Body of pancreas (tissue), 4 donors: ENCODE measurements around the gene CERK. TPM values are rescaled to one million over a fixed set of nuclear protein-coding genes. Genes with fewer than 3 reads are reported as not detected.

Experiments used
- ATAC-seq: fragments of 150-250 bp; one replicate; pipeline ENCODE4 v1.9.1; 2016
- DNase-seq, 4 donors: peaks; one replicate each; pipeline ENCODE4 v3.0.0-alpha.2; 2019
- H3K27ac ChIP-seq, 4 donors: fragments of 200-600 bp; sonication (generic); 1 replicate in 3 of 4; 2 replicates in 1 of 4; pipeline versions ENCODE4 v1.5.1 to v1.6.1; 2016 to 2019; ENCODE audit warnings: mild to moderate bottlenecking in 1 of 4, mixed read lengths in 1 of 4, moderate library complexity in 1 of 4
- H3K27me3 ChIP-seq, 2 donors: fragments of 200-600 bp; sonication (generic); one replicate each; pipeline ENCODE4 v1.6.0; 2016; ENCODE audit warnings: mild to moderate bottlenecking in 1 of 2
- H3K36me3 ChIP-seq, 2 donors: fragments of 200-600 bp; sonication (generic); replicated peaks in 1 of 2; 2 replicates each; pipeline ENCODE4 v1.5.1; 2016; ENCODE audit warnings: low read depth in 2 of 2; ENCODE audit not compliant: insufficient read depth in 1 of 2
- H3K4me1 ChIP-seq: fragments of 200-600 bp; sonication (generic); one replicate; pipeline ENCODE4 v1.6.0; 2016
- H3K4me3 ChIP-seq, 2 donors: fragments of 200-600 bp; sonication (generic); 1 replicate in 1 of 2; 2 replicates in 1 of 2; pipeline ENCODE4 v1.5.1; 2016 to 2019
- H3K9me3 ChIP-seq, 3 donors: fragments of 200-600 bp; sonication (generic); 1 replicate in 2 of 3; 2 replicates in 1 of 3; pipeline ENCODE4 v1.5.1; 2016
- CTCF ChIP-seq, 7 experiments: fragments of 450-650 bp in 4 of 7; fragments of 200-600 bp in 3 of 7; sonication (generic) in 3 of 7; IDR thresholded peaks; one replicate each; pipeline ENCODE4 v1.5.1; 2016 to 2019; ENCODE audit warnings: antibody characterized with exemption in 7 of 7
- POLR2A ChIP-seq, 3 donors: fragments of 450-650 bp; IDR thresholded peaks; one replicate each; pipeline ENCODE4 v1.6.1; 2016; ENCODE audit warnings: antibody characterized with exemption in 3 of 3, mild to moderate bottlenecking in 2 of 3
- WGBS, 2 donors: methylation state at CpG; one replicate each; pipeline ENCODE4 v1.1.5; 2017; 5-methylcytosine and 5-hydroxymethylcytosine counted together
- intact Hi-C: fragments of 100-400 bp; cut with DNase I; formaldehyde crosslinking; loops from one replicate; pipeline ENCODE4 v1.15.1; 2023
- total RNA-seq, 2 donors: library from RNA; depleted of rRNA; stranded (reverse); fragments of >200 nt; gene quantifications; one replicate each; pipeline ENCODE4 v1.1.0, GENCODE V29; 2016

Gene CERK
- total RNA-seq, 2 donors from 2014 or later: 33.6 to 46.4 TPM

GRCh38 chr22:46748908-46749675, 11.0 kb upstream of the CERK start:
- H3K4me3 ChIP-seq: no peak overlapping the region
- WGBS, 2 donors: 53 to 57% methylated on average over 15 of the region's 15 CpGs
- H3K27ac ChIP-seq: peak overlapping the region in 1 of 4 donors; percentile 20
- H3K9me3 ChIP-seq: no peaks in the 10 kb centered on the region
- no peak for TF ChIP-seq CTCF (IDR thresholded peaks at IDR 0.05)
- TF ChIP-seq POLR2A (IDR thresholded peaks at IDR 0.05): no peak
- H3K27me3 ChIP-seq: no peaks in the 10 kb centered on the region
- no peaks in the 10 kb centered on the region for H3K36me3 ChIP-seq
- ATAC-seq: peak; percentile 25
- H3K4me1 ChIP-seq: peaks cover 23% of the 10 kb centered on the region
- DNase-seq: no peak
- intact Hi-C loops: no loop called here

- ATAC-seq (no peak), DNase-seq (no peak)
- H3K27me3 ChIP-seq: no peaks in the 10 kb centered on the region
- H3K4me3 ChIP-seq: no peak overlapping the region
- no peak for TF ChIP-seq POLR2A (IDR thresholded peaks at IDR 0.05)
- TF ChIP-seq CTCF (IDR thresholded peaks at IDR 0.05): no peak
- no peaks in the 10 kb centered on the region for H3K36me3 ChIP-seq
- H3K4me1 ChIP-seq: peaks cover 16% of the 10 kb centered on the region
- no peak overlapping the region for H3K27ac ChIP-seq
- 84 to 87% methylated on average over 8 to 20 of the region's 20 CpGs for WGBS, 2 donors
- intact Hi-C loops: no loop called here
- no peaks in the 10 kb centered on the region for H3K9me3 ChIP-seq
Observed at GRCh38 chr22:46748206-46748907, 10.3 kb upstream of the CERK start.

GRCh38 chr22:46747646-46748045, 9.6 kb upstream of the CERK start:
- H3K36me3 ChIP-seq: no peaks in the 10 kb centered on the region
- no peak for DNase-seq

GRCh38 chr22:46746620-46747019, 8.6 kb upstream of the CERK start:
- Histone ChIP-seq H3K27me3 (no peaks in the 10 kb centered on the region), H3K27ac (peak overlapping the region in 1 of 4 donors; percentile 39), H3K4me3 (no peak overlapping the region), H3K9me3 (no peaks in the 10 kb centered on the region), H3K4me1 (peaks cover 12% of the 10 kb centered on the region), H3K36me3 (no peaks in the 10 kb centered on the region)
- 21 to 45% methylated on average over 10 to 11 of the region's 11 CpGs for WGBS, 2 donors
- intact Hi-C loops: no loop called here
- ATAC-seq (no peak), DNase-seq (peak in 3 of 4 donors; percentile 56 to 77 (median 61))
- TF ChIP-seq CTCF (IDR thresholded peaks at IDR 0.05) (no peak), POLR2A (IDR thresholded peaks at IDR 0.05) (no peak)

More at GRCh38 chr22:46747646-46748045, 9.6 kb upstream of the CERK start:
- Histone ChIP-seq H3K4me3 (no peak overlapping the region), H3K27ac (no peak overlapping the region), H3K27me3 (no peaks in the 10 kb centered on the region), H3K9me3 (no peaks in the 10 kb centered on the region), H3K4me1 (peaks cover 12% of the 10 kb centered on the region)
- 59 to 93% methylated on average over 4 to 8 of the region's 8 CpGs for WGBS, 2 donors
- TF ChIP-seq POLR2A (IDR thresholded peaks at IDR 0.05): no peak
- no peak for TF ChIP-seq CTCF (IDR thresholded peaks at IDR 0.05)
- intact Hi-C loops: no loop called here
- ATAC-seq: no peak
